ENCODE results near the gene MYH16. TPM values are rescaled to one million over a fixed set of nuclear protein-coding genes. Genes with fewer than 3 reads are reported as not detected.

The MYH16 gene
- total and polyA plus RNA-seq, 3 donors from 2014 or later = 1.5 to 2.1 (median 2.0) TPM

GRCh38 chr7:99243751-99244337 is 28.8 kb upstream of the MYH16 start:
- Histone ChIP-seq H3K27ac (no peak overlapping the region), H3K4me1 (no peaks in the 10 kb centered on the region), H3K4me3 (no peak overlapping the region), H3K36me3 (ENCODE audit: low read depth, missing control alignments) (no peaks in the 10 kb centered on the region), H3K9me3 (no peaks in the 10 kb centered on the region), H3K27me3 (no peaks in the 10 kb centered on the region)
- no peak for DNase-seq
- intact Hi-C loops (cut with DNase I; ENCODE audit: low total_unique reads) = no loop called here
- WGBS, 2 donors = 87 to 92% methylated on average over 5 of the region's 5 CpGs
- no peak for TF ChIP-seq POLR2A (IDR thresholded peaks at IDR 0.05)

GRCh38 chr7:99244939-99245338 is 27.7 kb upstream of the MYH16 start:
- H3K4me1 ChIP-seq = no peaks in the 10 kb centered on the region
- no peak for DNase-seq
- no peak for TF ChIP-seq POLR2A (IDR thresholded peaks at IDR 0.05)
- no peak overlapping the region for H3K4me3 ChIP-seq
- no peaks in the 10 kb centered on the region for H3K9me3 ChIP-seq
- intact Hi-C loops (cut with DNase I; ENCODE audit: low total_unique reads) = no loop called here
- H3K27me3 ChIP-seq = no peaks in the 10 kb centered on the region
- H3K27ac ChIP-seq = no peak overlapping the region
- H3K36me3 ChIP-seq (ENCODE audit: low read depth, missing control alignments) = no peaks in the 10 kb centered on the region
- 65 to 69% methylated on average over 3 of the region's 3 CpGs for WGBS, 2 donors

DNA sequence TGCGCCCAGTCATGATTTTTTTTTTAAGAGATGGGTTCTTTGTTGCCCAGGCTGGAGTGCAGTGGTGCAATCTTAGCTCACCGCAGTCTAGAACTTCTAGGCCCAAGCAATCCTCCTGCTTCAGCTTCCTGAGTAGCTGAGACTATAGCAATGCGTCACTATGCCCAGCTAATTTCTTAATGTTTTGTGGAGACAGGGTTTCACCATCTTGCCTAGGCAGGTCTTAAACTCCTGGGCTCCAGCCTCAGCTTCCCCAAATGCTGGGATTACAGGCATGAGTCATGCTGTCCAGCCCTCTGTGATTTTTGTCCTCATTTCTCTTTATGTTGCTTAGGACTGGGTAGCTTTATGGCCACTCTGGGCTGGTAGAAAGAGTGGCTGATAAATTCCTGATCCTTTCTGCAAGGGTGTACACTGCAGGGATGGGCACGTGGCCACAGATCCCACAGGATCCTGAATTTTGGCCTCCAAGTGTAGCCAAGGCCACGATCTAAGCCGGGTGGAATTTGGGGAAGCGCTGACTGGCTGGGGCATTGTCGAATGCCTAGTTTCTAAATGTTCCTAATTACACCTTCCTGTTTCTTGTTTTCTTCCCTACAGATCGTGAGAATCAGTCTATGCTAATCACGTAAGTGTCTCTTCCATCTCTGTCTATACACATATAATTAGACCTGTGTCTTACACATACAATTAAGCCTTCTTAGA is 24.1 kb upstream of the MYH16 start:
- no peak overlapping the region for H3K4me3 ChIP-seq
- 77 to 79% methylated on average over 10 of the region's 10 CpGs for WGBS, 2 donors
- H3K27ac ChIP-seq = no peak overlapping the region
- intact Hi-C loops (cut with DNase I; ENCODE audit: low total_unique reads) = no loop called here
- no peaks in the 10 kb centered on the region for H3K27me3 ChIP-seq
- no peaks in the 10 kb centered on the region for H3K36me3 ChIP-seq (ENCODE audit: low read depth, missing control alignments)
- H3K4me1 ChIP-seq = no peaks in the 10 kb centered on the region
- no peak for DNase-seq
- H3K9me3 ChIP-seq = no peaks in the 10 kb centered on the region
- no peak for TF ChIP-seq CTCF (IDR thresholded peaks at IDR 0.05)
- TF ChIP-seq POLR2A (IDR thresholded peaks at IDR 0.05) = no peak

DNA sequence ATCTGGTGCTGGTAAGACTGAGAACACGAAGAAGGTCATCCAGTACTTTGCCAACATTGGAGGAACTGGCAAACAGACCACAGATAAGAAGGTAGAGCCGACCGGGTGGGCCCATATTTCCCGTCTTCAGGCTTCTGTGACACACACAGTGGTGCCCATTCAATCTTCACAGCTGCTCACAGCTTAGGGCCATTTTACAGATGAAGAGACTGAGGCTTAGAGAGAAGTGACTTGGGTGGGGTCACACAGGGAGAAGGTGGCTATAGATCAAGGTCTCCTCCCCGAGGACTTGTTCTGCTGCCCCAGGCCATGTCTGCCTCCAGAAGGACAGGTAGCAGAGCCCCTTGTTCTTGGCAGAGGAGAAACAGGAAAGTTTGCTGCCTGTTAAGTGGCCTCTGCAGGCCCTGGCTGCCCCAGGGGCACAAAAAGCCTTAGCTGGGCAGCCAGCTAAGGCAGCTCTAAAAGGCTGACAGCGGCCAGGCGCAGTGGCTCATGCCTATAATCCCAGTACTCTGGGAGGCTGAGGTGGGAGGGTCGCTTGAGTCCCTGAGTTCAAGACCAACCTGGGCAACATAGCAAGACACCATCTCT is 22.6 kb upstream of the MYH16 start:
- intact Hi-C loops (cut with DNase I; ENCODE audit: low total_unique reads) = no loop called here

DNA sequence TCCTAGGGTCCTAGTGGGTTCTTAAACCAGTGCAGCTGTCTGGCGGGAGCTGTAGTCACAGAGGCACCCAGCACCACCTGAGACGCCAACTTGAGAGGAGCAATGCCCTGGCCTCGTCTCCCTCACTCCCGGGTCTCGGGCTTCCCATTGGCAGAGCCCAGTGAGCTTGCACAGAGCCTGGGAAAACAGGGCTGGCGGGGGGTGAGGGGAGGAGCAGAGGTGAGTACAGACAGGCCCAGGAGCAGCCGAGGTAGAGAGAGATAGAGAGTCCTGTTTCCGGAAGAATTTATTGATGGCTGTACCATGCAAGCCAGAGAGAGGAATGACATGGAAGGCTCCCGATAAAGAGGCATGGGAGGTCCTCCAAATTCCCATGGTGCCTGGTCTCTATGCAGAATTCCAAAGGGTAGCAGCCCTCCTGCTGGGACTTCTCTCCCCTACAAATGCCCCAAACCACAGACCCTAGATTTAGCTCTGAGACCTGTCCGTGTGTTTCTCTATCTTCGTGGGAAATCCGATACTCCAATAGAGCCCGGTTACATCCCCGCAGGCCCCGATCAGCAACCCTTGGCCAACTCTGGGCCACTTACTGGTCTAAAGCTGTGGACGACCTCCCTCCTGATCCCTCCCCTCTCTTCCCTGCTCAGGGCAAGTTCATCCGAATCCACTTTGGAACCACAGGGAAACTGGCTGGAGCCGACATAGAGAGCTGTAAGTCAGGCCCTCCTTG is 20.3 kb upstream of the MYH16 start:
- DNase-seq = no peak
- TF ChIP-seq CTCF (IDR thresholded peaks at IDR 0.05) (no peak), POLR2A (IDR thresholded peaks at IDR 0.05) (no peak)
- intact Hi-C loops (cut with DNase I; ENCODE audit: low total_unique reads) = no loop called here

More for the DNA sequence above, 22.6 kb upstream of the MYH16 start:
- Histone ChIP-seq H3K4me3 (no peak overlapping the region), H3K36me3 (ENCODE audit: low read depth, missing control alignments) (no peaks in the 10 kb centered on the region), H3K4me1 (no peaks in the 10 kb centered on the region), H3K27ac (no peak overlapping the region), H3K27me3 (no peaks in the 10 kb centered on the region), H3K9me3 (no peaks in the 10 kb centered on the region)
- DNase-seq = no peak
- TF ChIP-seq CTCF (IDR thresholded peaks at IDR 0.05) (no peak), POLR2A (IDR thresholded peaks at IDR 0.05) (no peak)
- WGBS, 2 donors = 83 to 91% methylated on average over 7 to 8 of the region's 8 CpGs

More for the DNA sequence above, 20.3 kb upstream of the MYH16 start:
- Histone ChIP-seq H3K27me3 (no peaks in the 10 kb centered on the region), H3K36me3 (ENCODE audit: low read depth, missing control alignments) (no peaks in the 10 kb centered on the region), H3K9me3 (no peaks in the 10 kb centered on the region), H3K4me3 (no peak overlapping the region), H3K4me1 (no peaks in the 10 kb centered on the region), H3K27ac (no peak overlapping the region)
- 71 to 77% methylated on average over 17 to 18 of the region's 18 CpGs for WGBS, 2 donors

Data from testis (tissue), 3 donors.